IMR-90 (cell line): ENCODE results near the gene CYP4F3. TPM values are rescaled to one million over a fixed set of nuclear protein-coding genes. Genes with fewer than 3 reads are reported as not detected.

ENCODE experiments used
- ATAC-seq: fragments of 200-7000 bp; cut with Tn5 transposase; 2 replicates; pipeline ENCODE4 v1.9.1; 2020; ENCODE audit warnings: low read depth, mild to moderate bottlenecking, moderate library complexity
- BruUV-seq: library from RNA; stranded (reverse); fragments of 400-500 nt; replicated peaks from 2 replicates; lab custom pipeline; 2021; lab: Mats Ljungman, UMichigan
- CTCF ChIA-PET: fragments of 300-600 bp; formaldehyde crosslinking; extraction: SDS; loops from one replicate; lab custom pipeline; 2021; ENCODE audit warnings: antibody characterized with exemption; lab: Yijun Ruan, JAX
- POLR2A ChIA-PET: fragments of 300-600 bp; sonication (Branson Sonifier 250); formaldehyde crosslinking; loops from one replicate; lab custom pipeline; 2022; ENCODE audit warnings: antibody characterized with exemption; ENCODE audit not compliant: unreplicated experiment; lab: Charles Lee
- DNase-seq: peaks from one replicate; pipeline ENCODE4 v3.0.0; 2013
- H2AFZ ChIP-seq: replicated peaks from 2 replicates; pipeline ENCODE3; 2013; ENCODE audit warnings: low read length, mild to moderate bottlenecking; ENCODE audit not compliant: poor library complexity
- H2AK5ac ChIP-seq: 2 replicates; pipeline ENCODE4 v1.6.1; 2013; ENCODE audit warnings: low read depth, low read length, inconsistent platforms
- H2AK9ac ChIP-seq: replicated peaks from 2 replicates; pipeline ENCODE3; 2013; ENCODE audit warnings: mild to moderate bottlenecking, low read depth, low read length, moderate library complexity; ENCODE audit not compliant: poor library complexity
- H2BK120ac ChIP-seq: 2 replicates; pipeline ENCODE4 v1.6.1; 2013; ENCODE audit warnings: low read depth, low read length, inconsistent platforms
- H2BK15ac ChIP-seq: 3 replicates; pipeline ENCODE4 v1.6.1; 2013; ENCODE audit warnings: low read depth, low read length, inconsistent platforms
- H2BK20ac ChIP-seq: 2 replicates; pipeline ENCODE4 v1.6.1; 2013; ENCODE audit warnings: low read depth, mild to moderate bottlenecking, inconsistent platforms, low read length, moderate library complexity
- H2BK5ac ChIP-seq: 2 replicates; pipeline ENCODE4 v1.6.1; 2013; ENCODE audit warnings: mild to moderate bottlenecking, low read depth, low read length, inconsistent platforms; ENCODE audit not compliant: poor library complexity, severe bottlenecking
- H3K14ac ChIP-seq: replicated peaks from 2 replicates; pipeline ENCODE4 v1.6.1; 2013; ENCODE audit warnings: low read depth, low read length, inconsistent platforms
- H3K18ac ChIP-seq: 2 replicates; pipeline ENCODE4 v1.6.1; 2013; ENCODE audit warnings: low read depth, low read length, control low read depth
- H3K23ac ChIP-seq: 2 replicates; pipeline ENCODE4 v1.6.1; 2013; ENCODE audit warnings: low read depth, low read length, inconsistent platforms
- H3K27ac ChIP-seq: 2 replicates; pipeline ENCODE4 v1.5.1; 2013; ENCODE audit warnings: mild to moderate bottlenecking, control low read depth, low read length; ENCODE audit not compliant: insufficient read depth
- H3K27me3 ChIP-seq: 2 replicates; pipeline ENCODE4 v1.6.1; 2013; ENCODE audit warnings: low read length; ENCODE audit not compliant: control insufficient read depth, insufficient read depth
- H3K36me3 ChIP-seq: 2 replicates; pipeline ENCODE4 v1.6.1; 2013; ENCODE audit warnings: low read length, mixed read lengths; ENCODE audit not compliant: control insufficient read depth, insufficient read depth
- H3K4ac ChIP-seq: 2 replicates; pipeline ENCODE4 v1.6.1; 2013; ENCODE audit warnings: low read depth, low read length, inconsistent platforms
- H3K4me1 ChIP-seq: 2 replicates; pipeline ENCODE4 v1.6.1; 2013; ENCODE audit warnings: low read length, mixed read lengths; ENCODE audit not compliant: control insufficient read depth, insufficient read depth
- H3K4me2 ChIP-seq: 2 replicates; pipeline ENCODE4 v1.6.1; 2013; ENCODE audit warnings: low read depth, mild to moderate bottlenecking, control low read depth, low read length, moderate library complexity
- H3K4me3 ChIP-seq: 2 replicates; pipeline ENCODE4 v1.5.1; 2013; ENCODE audit warnings: low read depth, mild to moderate bottlenecking, control low read depth, low read length, moderate library complexity; ENCODE audit not compliant: insufficient read depth
- H3K56ac ChIP-seq: 2 replicates; pipeline ENCODE4 v1.6.1; 2013; ENCODE audit warnings: low read length, inconsistent platforms; ENCODE audit not compliant: insufficient read depth; ENCODE audit errors: extremely low read depth
- H3K79me1 ChIP-seq, 2 experiments: 2 replicates each; pipeline ENCODE4 v1.6.1; 2013; ENCODE audit warnings: low read length in 2 of 2, inconsistent platforms in 1 of 2, low read depth in 1 of 2
- H3K9ac ChIP-seq: 2 replicates; pipeline ENCODE4 v1.6.1; 2013; ENCODE audit warnings: low read depth, low read length, control low read depth
- H3K9me1 ChIP-seq: 2 replicates; pipeline ENCODE4 v1.6.1; 2013; ENCODE audit warnings: low read length, inconsistent platforms; ENCODE audit not compliant: insufficient read depth
- H3K9me3 ChIP-seq: 2 replicates; pipeline ENCODE4 v1.6.1; 2013; ENCODE audit warnings: low read length; ENCODE audit not compliant: control insufficient read depth, insufficient read depth
- H4K20me1 ChIP-seq: 2 replicates; pipeline ENCODE4 v1.6.1; 2013; ENCODE audit warnings: low read length, inconsistent platforms; ENCODE audit not compliant: insufficient read depth
- H4K5ac ChIP-seq: 2 replicates; pipeline ENCODE4 v1.6.1; 2013; ENCODE audit warnings: mild to moderate bottlenecking, low read depth, low read length, control low read depth
- H4K8ac ChIP-seq, 2 experiments: 2 replicates each; pipeline ENCODE4 v1.6.1; 2013; ENCODE audit warnings: low read depth in 2 of 2, low read length in 2 of 2, control low read depth in 1 of 2, inconsistent platforms in 1 of 2
- H4K91ac ChIP-seq: 2 replicates; pipeline ENCODE4 v1.6.1; 2013; ENCODE audit warnings: low read depth, low read length, inconsistent platforms; ENCODE audit not compliant: insufficient read depth
- BHLHE40 ChIP-seq: fragments of 150-350 bp; IDR thresholded peaks from 2 replicates; pipeline ENCODE4 v1.6.1; 2016; ENCODE audit warnings: mild to moderate bottlenecking, low read depth, low read length
- CEBPB ChIP-seq: IDR thresholded peaks from 2 replicates; pipeline ENCODE4 v1.6.1; 2012; ENCODE audit warnings: low read depth, low read length, improper control_type of control experiment
- CHD1 ChIP-seq: IDR thresholded peaks from 2 replicates; pipeline ENCODE4 v1.6.1; 2012; ENCODE audit warnings: low read depth, low read length, improper control_type of control experiment
- ELK1 ChIP-seq: fragments of 150-350 bp; IDR thresholded peaks from 2 replicates; pipeline ENCODE4 v1.6.1; 2016; ENCODE audit warnings: low read depth, mild to moderate bottlenecking, low read length, moderate library complexity, borderline replicate concordance
- FOS ChIP-seq: fragments of 150-350 bp; IDR thresholded peaks from 2 replicates; pipeline ENCODE4 v1.6.1; 2016; ENCODE audit warnings: low read depth, low read length
- MAFK ChIP-seq: IDR thresholded peaks from 2 replicates; pipeline ENCODE4 v1.6.1; 2012; ENCODE audit warnings: low read depth, low read length, improper control_type of control experiment
- MAZ ChIP-seq: IDR thresholded peaks from 2 replicates; pipeline ENCODE4 v1.6.1; 2012; ENCODE audit warnings: low read depth, mild to moderate bottlenecking, low read length, improper control_type of control experiment, moderate library complexity, borderline replicate concordance
- MXI1 ChIP-seq: IDR thresholded peaks from 2 replicates; pipeline ENCODE4 v1.6.1; 2012; ENCODE audit warnings: low read depth, mild to moderate bottlenecking, low read length, moderate library complexity, borderline replicate concordance
- NFE2L2 ChIP-seq: fragments of 150-350 bp; IDR thresholded peaks from 2 replicates; pipeline ENCODE4 v1.6.1; 2016; ENCODE audit warnings: low read depth, mild to moderate bottlenecking, low read length
- POLR2A ChIP-seq: IDR thresholded peaks from 2 replicates; pipeline ENCODE4 v1.6.1; 2012; ENCODE audit warnings: mild to moderate bottlenecking, low read depth, low read length
- RAD21 ChIP-seq: IDR thresholded peaks from 2 replicates; pipeline ENCODE4 v1.6.1; 2012; ENCODE audit warnings: low read length, improper control_type of control experiment
- RCOR1 ChIP-seq: IDR thresholded peaks from 2 replicates; pipeline ENCODE4 v1.6.1; 2012; ENCODE audit warnings: mild to moderate bottlenecking, low read length, improper control_type of control experiment; ENCODE audit not compliant: insufficient replicate concordance
- RFX5 ChIP-seq: IDR thresholded peaks from 2 replicates; pipeline ENCODE4 v1.8.0; 2012; ENCODE audit warnings: low read depth, mild to moderate bottlenecking, low read length, moderate library complexity
- SMC3 ChIP-seq: fragments of 150-350 bp; IDR thresholded peaks from 2 replicates; pipeline ENCODE4 v1.6.1; 2016; ENCODE audit warnings: low read depth, mild to moderate bottlenecking, antibody characterized with exemption, low read length, moderate library complexity
- WGBS, 2 experiments: methylation state at CpG; one replicate each; pipeline versions ENCODE4 v1.1.5 to v1.1.7; 2013; ENCODE audit warnings: missing lambda C conversion rate in 2 of 2; ENCODE audit not compliant: insufficient read length in 1 of 2; ENCODE audit errors: extremely low coverage in 2 of 2; 5-methylcytosine and 5-hydroxymethylcytosine counted together
- dilution Hi-C: fragments of 300-500 bp; cut with HindIII; formaldehyde crosslinking; loops from one replicate; pipeline ENCODE4 v1.14.3; 2018; ENCODE audit warnings: low sequenced_read_pairs; ENCODE audit not compliant: unreplicated experiment
- in situ Hi-C: fragments of 300-500 bp; cut with MboI; formaldehyde crosslinking; loops from 3 replicates; pipeline ENCODE4 v1.14.3; 2019; ENCODE audit warnings: low sequenced_read_pairs, inconsistent platforms, mixed read lengths
- intact Hi-C: fragments of 100-400 bp; cut with micrococcal nuclease; formaldehyde crosslinking; loops from 2 replicates; pipeline ENCODE4 v1.10.0; 2022
- polyA plus RNA-seq, 3 experiments: library from polyadenylated mRNA; depleted of rRNA; stranded (reverse); fragments of >200 nt; gene quantifications; 2 replicates each; pipeline ENCODE4 v1.2.3, GENCODE V29; 2012; ENCODE audit warnings: low replicate concordance in 1 of 3
- total RNA-seq: library from RNA; depleted of rRNA; stranded (reverse); fragments of >200 nt; gene quantifications from 2 replicates; pipeline ENCODE4 v1.2.3, GENCODE V29; 2012
- TF ChIP-seq, protein P1 (sequence below): fragments of 150-350 bp; IDR thresholded peaks from 2 replicates; pipeline ENCODE4 v1.6.1; 2017; ENCODE audit warnings: mild to moderate bottlenecking, antibody characterized with exemption, low read length, low read depth
- TF ChIP-seq, protein P2 (sequence below): conservative IDR thresholded peaks from 2 replicates; pipeline ENCODE4 v1.5.1; 2012; ENCODE audit warnings: mild to moderate bottlenecking, low read depth, low read length, improper control_type of control experiment

Gene CYP4F3
- total and polyA plus RNA-seq, 2 of the 4 experiments (the other 2 are of a cell fraction) = not detected

DNA sequence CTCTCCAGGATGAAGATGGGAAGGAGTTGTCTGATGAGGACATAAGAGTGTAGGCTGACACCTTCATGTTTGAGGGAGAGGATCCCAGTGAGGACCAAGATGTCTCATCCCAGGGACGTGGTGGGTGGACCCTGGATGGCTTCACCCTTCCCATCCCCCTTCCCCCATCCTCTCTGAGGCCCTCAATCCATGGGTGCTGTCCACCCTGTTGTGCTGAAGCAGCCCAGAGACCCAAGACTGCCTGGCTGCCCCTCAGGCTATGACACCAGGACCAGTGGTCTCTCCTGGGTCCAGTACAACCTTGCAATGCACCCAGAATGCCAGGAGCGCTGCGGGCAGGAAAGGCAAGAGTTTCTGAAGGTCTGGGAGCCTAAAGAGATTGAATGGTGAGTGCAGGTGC, 28.7 kb downstream of the CYP4F3 start:
- no peaks in the 10 kb centered on the region for H3K79me1 ChIP-seq
- no peaks in the 10 kb centered on the region for H3K4me1 ChIP-seq
- ATAC-seq = no peak
- no TSS peak for BruUV-seq
- H2BK120ac ChIP-seq = no peak overlapping the region
- in situ Hi-C loops = no loop called here
- no peak overlapping the region for H3K27ac ChIP-seq
- no peak for DNase-seq
- POLR2A ChIA-PET = no interaction called here
- dilution Hi-C loops = no loop called here
- TF ChIP-seq, protein P1, sequence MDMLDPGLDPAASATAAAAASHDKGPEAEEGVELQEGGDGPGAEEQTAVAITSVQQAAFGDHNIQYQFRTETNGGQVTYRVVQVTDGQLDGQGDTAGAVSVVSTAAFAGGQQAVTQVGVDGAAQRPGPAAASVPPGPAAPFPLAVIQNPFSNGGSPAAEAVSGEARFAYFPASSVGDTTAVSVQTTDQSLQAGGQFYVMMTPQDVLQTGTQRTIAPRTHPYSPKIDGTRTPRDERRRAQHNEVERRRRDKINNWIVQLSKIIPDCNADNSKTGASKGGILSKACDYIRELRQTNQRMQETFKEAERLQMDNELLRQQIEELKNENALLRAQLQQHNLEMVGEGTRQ = no peak
- TF ChIP-seq NFE2L2 (no peak), RCOR1 (no peak), RFX5 (no peak), CEBPB (no peak), BHLHE40 (no peak), MAFK (no peak), CHD1 (no peak), MAZ (no peak), MXI1 (no peak), SMC3 (no peak), RAD21 (no peak), POLR2A (no peak), FOS (no peak), ELK1 (no peak)
- TF ChIP-seq, protein P2, sequence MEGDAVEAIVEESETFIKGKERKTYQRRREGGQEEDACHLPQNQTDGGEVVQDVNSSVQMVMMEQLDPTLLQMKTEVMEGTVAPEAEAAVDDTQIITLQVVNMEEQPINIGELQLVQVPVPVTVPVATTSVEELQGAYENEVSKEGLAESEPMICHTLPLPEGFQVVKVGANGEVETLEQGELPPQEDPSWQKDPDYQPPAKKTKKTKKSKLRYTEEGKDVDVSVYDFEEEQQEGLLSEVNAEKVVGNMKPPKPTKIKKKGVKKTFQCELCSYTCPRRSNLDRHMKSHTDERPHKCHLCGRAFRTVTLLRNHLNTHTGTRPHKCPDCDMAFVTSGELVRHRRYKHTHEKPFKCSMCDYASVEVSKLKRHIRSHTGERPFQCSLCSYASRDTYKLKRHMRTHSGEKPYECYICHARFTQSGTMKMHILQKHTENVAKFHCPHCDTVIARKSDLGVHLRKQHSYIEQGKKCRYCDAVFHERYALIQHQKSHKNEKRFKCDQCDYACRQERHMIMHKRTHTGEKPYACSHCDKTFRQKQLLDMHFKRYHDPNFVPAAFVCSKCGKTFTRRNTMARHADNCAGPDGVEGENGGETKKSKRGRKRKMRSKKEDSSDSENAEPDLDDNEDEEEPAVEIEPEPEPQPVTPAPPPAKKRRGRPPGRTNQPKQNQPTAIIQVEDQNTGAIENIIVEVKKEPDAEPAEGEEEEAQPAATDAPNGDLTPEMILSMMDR = no peak
- no peak overlapping the region for H3K18ac ChIP-seq
- intact Hi-C loops = no loop called here
- H3K9me1 ChIP-seq = no peaks in the 10 kb centered on the region
- no peak overlapping the region for H2AK5ac ChIP-seq
- H2BK15ac ChIP-seq = no peak overlapping the region
- H3K36me3 ChIP-seq = no peaks in the 10 kb centered on the region
- no peak overlapping the region for H4K8ac ChIP-seq
- no peaks in the 10 kb centered on the region for H3K27me3 ChIP-seq
- H3K4ac ChIP-seq = no peak overlapping the region
- no peak overlapping the region for H3K4me2 ChIP-seq
- peaks cover 17% of the 10 kb centered on the region for H3K9me3 ChIP-seq
- CTCF ChIA-PET = no interaction called here
- no peak overlapping the region for H3K23ac ChIP-seq
- no peak overlapping the region for H2BK20ac ChIP-seq
- H3K14ac ChIP-seq = no peak overlapping the region
- no peak overlapping the region for H2AK9ac ChIP-seq
- H4K5ac ChIP-seq = no peak overlapping the region
- no peak overlapping the region for H4K91ac ChIP-seq
- H4K20me1 ChIP-seq = no peaks in the 10 kb centered on the region
- H3K56ac ChIP-seq = no peak overlapping the region
- H3K9ac ChIP-seq = no peak overlapping the region
- no peak overlapping the region for H2AFZ ChIP-seq
- 100% methylated on average over 1 of the region's 3 CpGs; no CpG with 5 or more reads in 1 of the 2 experiments for WGBS, 2 experiments
- H3K4me3 ChIP-seq = no peak overlapping the region
- H2BK5ac ChIP-seq = no peak overlapping the region
